Measurements from ENCODE around the gene RIPK3. TPM values are rescaled to one million over a fixed set of nuclear protein-coding genes. Genes with fewer than 3 reads are reported as not detected.

The RIPK3 gene
- total RNA-seq, 3 donors from 2014 or later (not counting 1 experiment from before 2014, with no cell fraction given) = 36.1 to 58.2 (median 45.5) TPM

DNA sequence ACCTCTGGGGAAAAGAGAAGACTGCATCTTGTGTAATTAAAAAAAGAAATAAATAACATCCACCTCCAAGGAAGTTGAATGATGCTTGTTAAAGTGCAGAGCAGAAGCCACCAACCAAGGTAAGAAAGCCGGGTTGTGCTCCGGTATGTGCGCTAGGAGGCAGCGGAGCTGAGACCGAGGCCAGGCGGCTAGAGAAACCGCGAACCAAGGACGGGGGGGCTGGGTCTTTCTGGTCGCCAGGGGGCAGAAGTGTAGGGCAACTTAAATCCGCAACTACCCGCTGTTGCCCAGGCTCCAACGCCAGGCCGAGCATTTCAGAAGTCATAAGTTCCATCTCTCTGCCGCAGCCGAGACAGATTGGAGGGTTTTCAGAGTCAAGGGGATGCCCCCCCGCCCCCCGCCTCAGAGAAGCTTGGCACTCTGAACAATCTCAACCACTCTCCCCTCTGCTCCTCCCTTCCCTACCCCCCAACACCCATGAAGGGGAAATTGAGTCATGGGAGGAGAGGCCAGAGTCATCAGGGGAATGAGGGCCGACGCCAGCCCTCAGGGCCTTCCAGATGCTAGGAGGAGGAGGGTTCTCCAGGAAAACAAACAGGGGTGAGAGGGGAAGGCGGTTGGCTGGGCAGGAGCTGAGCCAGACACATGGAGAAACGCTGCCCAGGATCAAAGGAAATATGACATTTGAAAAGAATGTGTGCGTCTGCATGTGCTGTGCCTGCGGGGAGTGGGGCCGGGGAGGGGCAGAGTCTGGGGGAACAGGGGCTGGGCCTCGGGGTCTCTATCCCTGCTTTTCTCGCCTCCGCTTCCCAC, 26.0 kb upstream of the RIPK3 start:
- no peak overlapping the region for H3K4me3 ChIP-seq (ENCODE audit: low read length)
- H3K27me3 ChIP-seq (ENCODE audit: control insufficient read depth, insufficient read depth, low read length) = peaks cover 39% of the 10 kb centered on the region
- ATAC-seq (peak; percentile 79 to 81 (median 79)), DNase-seq (peak; percentile 70 to 79)
- peaks cover 37% of the 10 kb centered on the region for H3K4me1 ChIP-seq (ENCODE audit: control insufficient read depth, insufficient read depth, low read length)
- H3K27ac ChIP-seq (ENCODE audit: low read length) = no peak overlapping the region
- Mint-ChIP-seq H3K36me3 (no peaks in the 10 kb centered on the region), H3K27me3 (ENCODE audit: low read depth in 2 of 2) (peaks cover 37 to 42% of the 10 kb centered on the region in 2 donors), H3K4me1 (peaks cover 19 to 34% of the 10 kb centered on the region in 2 donors), H3K9me3 (no peaks in the 10 kb centered on the region), H3K27ac (peak overlapping the region in 1 of 2 donors; percentile 71), H3K4me3 (peak overlapping the region; percentile 77)
- WGBS (ENCODE audit: insufficient coverage) = 11% methylated on average over 24 of the region's 28 CpGs
- intact Hi-C loops (cut with micrococcal nuclease) = loop anchor here (1.0 to 5.0 kb wide), 3 partner anchors 34 to 70 kb away; no protein-coding TSS in a partner anchor
- H3K36me3 ChIP-seq (ENCODE audit: control insufficient read depth, insufficient read depth, low read length) = no peaks in the 10 kb centered on the region
- H3K9me3 ChIP-seq (ENCODE audit: control insufficient read depth, insufficient read depth, low read length) = no peaks in the 10 kb centered on the region
- TF ChIP-seq, protein P1, sequence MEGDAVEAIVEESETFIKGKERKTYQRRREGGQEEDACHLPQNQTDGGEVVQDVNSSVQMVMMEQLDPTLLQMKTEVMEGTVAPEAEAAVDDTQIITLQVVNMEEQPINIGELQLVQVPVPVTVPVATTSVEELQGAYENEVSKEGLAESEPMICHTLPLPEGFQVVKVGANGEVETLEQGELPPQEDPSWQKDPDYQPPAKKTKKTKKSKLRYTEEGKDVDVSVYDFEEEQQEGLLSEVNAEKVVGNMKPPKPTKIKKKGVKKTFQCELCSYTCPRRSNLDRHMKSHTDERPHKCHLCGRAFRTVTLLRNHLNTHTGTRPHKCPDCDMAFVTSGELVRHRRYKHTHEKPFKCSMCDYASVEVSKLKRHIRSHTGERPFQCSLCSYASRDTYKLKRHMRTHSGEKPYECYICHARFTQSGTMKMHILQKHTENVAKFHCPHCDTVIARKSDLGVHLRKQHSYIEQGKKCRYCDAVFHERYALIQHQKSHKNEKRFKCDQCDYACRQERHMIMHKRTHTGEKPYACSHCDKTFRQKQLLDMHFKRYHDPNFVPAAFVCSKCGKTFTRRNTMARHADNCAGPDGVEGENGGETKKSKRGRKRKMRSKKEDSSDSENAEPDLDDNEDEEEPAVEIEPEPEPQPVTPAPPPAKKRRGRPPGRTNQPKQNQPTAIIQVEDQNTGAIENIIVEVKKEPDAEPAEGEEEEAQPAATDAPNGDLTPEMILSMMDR (IDR thresholded peaks at IDR 0.05) = peak; percentile 72

DNA sequence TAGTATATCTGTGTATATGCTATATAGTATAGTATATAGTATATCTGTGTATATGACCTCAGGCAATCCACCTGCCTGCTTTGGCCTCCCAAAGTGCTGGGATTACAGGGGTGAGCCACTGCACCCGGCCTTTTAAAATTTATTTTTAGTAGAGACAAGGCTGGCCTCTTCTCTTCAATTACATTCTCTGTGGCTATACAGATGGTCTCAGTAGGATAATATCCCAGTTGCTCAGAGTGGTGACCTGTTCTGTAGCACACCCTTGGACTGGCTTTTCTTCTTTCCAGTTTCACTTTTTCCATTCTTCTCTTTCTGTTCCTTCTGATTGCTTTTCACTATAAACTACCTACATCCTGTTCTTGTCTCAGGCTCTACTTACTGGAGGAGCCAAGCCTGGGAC, 25.1 kb upstream of the RIPK3 start:
- H3K4me1 ChIP-seq (ENCODE audit: control insufficient read depth, insufficient read depth, low read length) = peaks cover 37% of the 10 kb centered on the region
- ATAC-seq (no peak), DNase-seq (no peak)
- TF ChIP-seq, protein P1 (IDR thresholded peaks at IDR 0.05) = no peak
- H3K9me3 ChIP-seq (ENCODE audit: control insufficient read depth, insufficient read depth, low read length) = no peaks in the 10 kb centered on the region
- no peak overlapping the region for H3K4me3 ChIP-seq (ENCODE audit: low read length)
- no peaks in the 10 kb centered on the region for H3K36me3 Mint-ChIP-seq
- no peak overlapping the region for H3K27ac Mint-ChIP-seq
- peaks cover 39% of the 10 kb centered on the region for H3K27me3 ChIP-seq (ENCODE audit: control insufficient read depth, insufficient read depth, low read length)
- WGBS (ENCODE audit: insufficient coverage) = 75% methylated on average over 1 of the region's 1 CpG
- no peaks in the 10 kb centered on the region for H3K9me3 Mint-ChIP-seq
- no peak overlapping the region for H3K27ac ChIP-seq (ENCODE audit: low read length)
- H3K36me3 ChIP-seq (ENCODE audit: control insufficient read depth, insufficient read depth, low read length) = no peaks in the 10 kb centered on the region
- intact Hi-C loops (cut with micrococcal nuclease) = loop anchor here (1.0 to 5.0 kb wide), 3 partner anchors 33 to 71 kb away; no protein-coding TSS in a partner anchor
- H3K4me1 Mint-ChIP-seq = peaks cover 19 to 34% of the 10 kb centered on the region in 2 donors
- H3K27me3 Mint-ChIP-seq (ENCODE audit: low read depth in 2 of 2) = peaks cover 46 to 47% of the 10 kb centered on the region in 2 donors
- H3K4me3 Mint-ChIP-seq = no peak overlapping the region

DNA sequence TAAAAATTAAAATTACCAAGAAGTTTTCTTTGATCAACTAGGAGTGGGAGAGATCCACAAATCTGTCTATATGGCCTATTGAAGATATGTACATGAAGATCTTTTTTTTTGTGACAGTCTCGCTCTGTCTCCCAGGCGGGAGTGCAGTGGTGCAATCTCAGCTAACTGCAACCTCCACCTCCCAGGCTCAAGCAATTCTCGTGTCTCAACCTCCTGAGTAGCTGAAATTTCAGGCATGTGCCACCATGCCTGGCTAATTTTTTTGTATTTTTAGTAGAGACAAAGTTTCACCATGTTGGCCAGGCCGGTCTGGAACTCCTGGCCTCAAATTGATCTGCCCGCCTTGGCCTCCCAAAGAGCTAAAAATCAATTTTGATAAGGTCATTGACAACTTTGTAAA, 23.6 kb upstream of the RIPK3 start:
- no peak overlapping the region for H3K27ac ChIP-seq (ENCODE audit: low read length)
- no peak overlapping the region for H3K4me3 Mint-ChIP-seq
- H3K27ac Mint-ChIP-seq = no peak overlapping the region
- DNase-seq (no peak), ATAC-seq (no peak)
- TF ChIP-seq, protein P1 (IDR thresholded peaks at IDR 0.05) = no peak
- intact Hi-C loops (cut with micrococcal nuclease) = no loop called here
- H3K4me1 Mint-ChIP-seq = peaks cover 19 to 27% of the 10 kb centered on the region in 2 donors
- 82% methylated on average over 5 of the region's 5 CpGs for WGBS (ENCODE audit: insufficient coverage)
- no peaks in the 10 kb centered on the region for H3K9me3 ChIP-seq (ENCODE audit: control insufficient read depth, insufficient read depth, low read length)
- no peaks in the 10 kb centered on the region for H3K36me3 Mint-ChIP-seq
- no peaks in the 10 kb centered on the region for H3K9me3 Mint-ChIP-seq
- peaks cover 32% of the 10 kb centered on the region for H3K27me3 ChIP-seq (ENCODE audit: control insufficient read depth, insufficient read depth, low read length)
- no peak overlapping the region for H3K4me3 ChIP-seq (ENCODE audit: low read length)
- H3K27me3 Mint-ChIP-seq (ENCODE audit: low read depth in 2 of 2) = peaks cover 40 to 49% of the 10 kb centered on the region in 2 donors
- H3K36me3 ChIP-seq (ENCODE audit: control insufficient read depth, insufficient read depth, low read length) = no peaks in the 10 kb centered on the region
- peaks cover 30% of the 10 kb centered on the region for H3K4me1 ChIP-seq (ENCODE audit: control insufficient read depth, insufficient read depth, low read length)

Data from natural killer cell (primary cell).